ENCODE results near the gene OR6K3.

Gene OR6K3

GRCh38 chr1:158674302-158674701 lies 46.2 kb downstream of the OR6K3 start:
- H3K4me3 ChIP-seq (ENCODE audit: low read depth, low read length), result no peak overlapping the region
- no peak for TF ChIP-seq CTCF (IDR thresholded peaks at IDR 0.05; ENCODE audit: borderline replicate concordance, insufficient read depth, low read depth, low read length)
